Left ventricle myocardium inferior (tissue), 1 donor: ENCODE measurements around the gene APCDD1. TPM values are rescaled to one million over a fixed set of nuclear protein-coding genes. Genes with fewer than 3 reads are reported as not detected.

Experiments used
- DNase-seq: peaks from one replicate; pipeline ENCODE4 v3.0.0-alpha.2; 2020
- H3K27ac ChIP-seq: fragments of 200-600 bp; replicated peaks from 2 replicates; pipeline ENCODE4 v1.8.0; 2021
- H3K27me3 ChIP-seq: fragments of 200-600 bp; 2 replicates; pipeline ENCODE4 v1.8.0; 2021; ENCODE audit warnings: low read depth
- H3K36me3 ChIP-seq: fragments of 200-600 bp; 2 replicates; pipeline ENCODE4 v1.8.0; 2021
- H3K4me1 ChIP-seq: fragments of 200-600 bp; 2 replicates; pipeline ENCODE4 v1.8.0; 2021
- H3K4me3 ChIP-seq: fragments of 200-600 bp; 2 replicates; pipeline ENCODE4 v1.8.0; 2021; ENCODE audit warnings: mild to moderate bottlenecking, moderate library complexity
- H3K9me3 ChIP-seq: fragments of 200-600 bp; replicated peaks from 2 replicates; pipeline ENCODE4 v1.8.0; 2021
- CTCF ChIP-seq: fragments of 200-600 bp; IDR thresholded peaks from 2 replicates; pipeline ENCODE4 v1.8.0; 2021; ENCODE audit warnings: antibody characterized with exemption, mild to moderate bottlenecking, borderline replicate concordance
- intact Hi-C: fragments of 100-400 bp; cut with micrococcal nuclease; formaldehyde crosslinking; loops from one replicate; pipeline ENCODE4 v1.11.0; 2022
- total RNA-seq: library from RNA; stranded (reverse); fragmentation: NEBNext Ultra II Directional; extraction: Animal tissue kit (Norgen Biotek cat#: 25700); gene quantifications from one replicate; pipeline ENCODE4 v1.2.1, GENCODE V29; 2021
- donor health status: DM: no; HTN: yes; CAD: no; lungs with severe emphysema.

Gene APCDD1
- total RNA-seq, 1 donor from 2014 or later = 38.0 TPM

GRCh38 chr18:10518595-10519255, 64.3 kb downstream of the APCDD1 start:
- Histone ChIP-seq H3K36me3 (no peaks in the 10 kb centered on the region), H3K4me3 (no peak overlapping the region), H3K9me3 (peaks cover 4% of the 10 kb centered on the region), H3K4me1 (peaks cover 25% of the 10 kb centered on the region), H3K27me3 (no peaks in the 10 kb centered on the region), H3K27ac (peak overlapping the region; percentile 74)
- TF ChIP-seq CTCF = peak; percentile 55
- DNase-seq = peak; percentile 53
- intact Hi-C loops = no loop called here

GRCh38 chr18:10519366-10519765, 64.9 kb downstream of the APCDD1 start:
- Histone ChIP-seq H3K4me1 (peaks cover 25% of the 10 kb centered on the region), H3K27me3 (no peaks in the 10 kb centered on the region), H3K4me3 (no peak overlapping the region), H3K27ac (peak overlapping the region; percentile 74), H3K36me3 (no peaks in the 10 kb centered on the region), H3K9me3 (peaks cover 4% of the 10 kb centered on the region)
- no peak for TF ChIP-seq CTCF
- intact Hi-C loops = no loop called here
- DNase-seq = no peak

- Histone ChIP-seq H3K27me3 (no peaks in the 10 kb centered on the region), H3K9me3 (peaks cover 4% of the 10 kb centered on the region), H3K4me3 (no peak overlapping the region), H3K36me3 (no peaks in the 10 kb centered on the region), H3K4me1 (peaks cover 27% of the 10 kb centered on the region), H3K27ac (peak overlapping the region; percentile 74)
- peak; percentile 90 for TF ChIP-seq CTCF
- peak; percentile 79 for DNase-seq
- intact Hi-C loops = loop anchor here (2.0 kb wide), 1 partner anchor 549 kb away; no protein-coding TSS in a partner anchor
Measured at GRCh38 chr18:10519999-10520935, 65.8 kb downstream of the APCDD1 start.

- DNase-seq = no peak
- intact Hi-C loops = loop anchor here (2.0 kb wide), 1 partner anchor 551 kb away; no protein-coding TSS in a partner anchor
- Histone ChIP-seq H3K4me1 (peaks cover 38% of the 10 kb centered on the region), H3K27me3 (no peaks in the 10 kb centered on the region), H3K9me3 (peaks cover 4% of the 10 kb centered on the region), H3K4me3 (no peak overlapping the region), H3K36me3 (no peaks in the 10 kb centered on the region), H3K27ac (no peak overlapping the region)
- TF ChIP-seq CTCF = no peak
Measured at GRCh38 chr18:10521566-10521965, 67.1 kb downstream of the APCDD1 start.

GRCh38 chr18:10522574-10522973, 68.1 kb downstream of the APCDD1 start:
- DNase-seq = no peak
- no peaks in the 10 kb centered on the region for H3K9me3 ChIP-seq
- no peak overlapping the region for H3K4me3 ChIP-seq
- peaks cover 48% of the 10 kb centered on the region for H3K4me1 ChIP-seq
- no peaks in the 10 kb centered on the region for H3K36me3 ChIP-seq
- no peak overlapping the region for H3K27ac ChIP-seq
- TF ChIP-seq CTCF = no peak
- no peaks in the 10 kb centered on the region for H3K27me3 ChIP-seq
- intact Hi-C loops = no loop called here
